Panc1 (cell line): ENCODE measurements around the gene NEURL3. TPM values are rescaled to one million over a fixed set of nuclear protein-coding genes. Genes with fewer than 3 reads are reported as not detected.

ENCODE experiments used
- ATAC-seq: fragments of 200-7000 bp; cut with Tn5 transposase; 2 replicates; pipeline ENCODE4 v1.9.1; 2020; ENCODE audit warnings: mild to moderate bottlenecking, moderate library complexity
- BruUV-seq: library from RNA; stranded (reverse); fragments of 400-500 nt; replicated peaks from 2 replicates; lab custom pipeline; 2021; lab: Mats Ljungman, UMichigan
- CTCF ChIA-PET: fragments of 300-600 bp; sonication (Branson Sonifier 250); formaldehyde crosslinking; loops from one replicate; lab custom pipeline; 2022; ENCODE audit warnings: antibody characterized with exemption; lab: Charles Lee
- POLR2A ChIA-PET: fragments of 300-600 bp; sonication (Branson Sonifier 250); formaldehyde crosslinking; loops from one replicate; lab custom pipeline; 2022; ENCODE audit warnings: antibody characterized with exemption; lab: Charles Lee
- DNase-seq: peaks from one replicate; pipeline ENCODE4 v3.0.0-alpha.2; 2010; ENCODE audit warnings: low read depth, low spot score
- H3K27ac ChIP-seq: 2 replicates; pipeline ENCODE4 v1.5.1; 2011; ENCODE audit warnings: mild to moderate bottlenecking, low read length, inconsistent platforms
- H3K27me3 ChIP-seq: fragments of 200-500 bp; sonication (Bioruptor generic); 2 replicates; pipeline ENCODE4 v1.6.0; 2014; ENCODE audit warnings: low read length, inconsistent platforms; ENCODE audit not compliant: control insufficient read depth, insufficient read depth
- H3K36me3 ChIP-seq: fragments of 200-500 bp; sonication (Bioruptor generic); 2 replicates; pipeline ENCODE4 v1.5.1; 2014; ENCODE audit warnings: inconsistent platforms, mild to moderate bottlenecking, low read length, moderate library complexity; ENCODE audit not compliant: control insufficient read depth, insufficient read depth
- H3K4me1 ChIP-seq: 2 replicates; pipeline ENCODE4 v1.5.1; 2011; ENCODE audit warnings: inconsistent platforms, mild to moderate bottlenecking, low read length, moderate library complexity; ENCODE audit not compliant: control insufficient read depth, insufficient read depth
- H3K4me3 ChIP-seq, 2 experiments: 2 replicates each; pipeline ENCODE4 v1.5.1; 2011 to 2012; ENCODE audit warnings: low read depth in 2 of 2, low read length in 2 of 2, mild to moderate bottlenecking in 2 of 2, inconsistent platforms in 1 of 2, moderate library complexity in 1 of 2
- H3K9me3 ChIP-seq: fragments of 200-500 bp; sonication (Bioruptor generic); 2 replicates; pipeline ENCODE4 v1.5.1; 2014; ENCODE audit warnings: low read depth, mild to moderate bottlenecking, inconsistent platforms, low read length, moderate library complexity; ENCODE audit not compliant: control insufficient read depth, insufficient read depth
- POLR2AphosphoS5 ChIP-seq: IDR thresholded peaks from 2 replicates; pipeline ENCODE4 v1.6.1; 2012; ENCODE audit warnings: mild to moderate bottlenecking, low read depth, low read length, moderate library complexity
- REST ChIP-seq, 2 experiments: IDR thresholded peaks; 2 replicates each; pipeline ENCODE4 v1.6.1; 2011 to 2012; ENCODE audit warnings: low read depth in 2 of 2, control low read depth in 1 of 2, low read length in 1 of 2, mild to moderate bottlenecking in 1 of 2, moderate library complexity in 1 of 2; ENCODE audit not compliant: insufficient read depth in 1 of 2
- SIN3A ChIP-seq: IDR thresholded peaks from 2 replicates; pipeline ENCODE4 v1.6.1; 2012; ENCODE audit warnings: low read depth, mild to moderate bottlenecking, low read length, moderate library complexity, borderline replicate concordance; ENCODE audit not compliant: insufficient read depth
- TCF7L2 ChIP-seq: IDR thresholded peaks from 2 replicates; pipeline ENCODE4 v1.6.1; 2011; ENCODE audit warnings: mild to moderate bottlenecking, low read depth, low read length, inconsistent platforms
- in situ Hi-C: cut with HindIII; loops from 2 replicates; pipeline ENCODE4 v1.10.0; 2016; ENCODE audit warnings: low sequenced_read_pairs, low pct_unique_long_range_greater_than_20kb
- intact Hi-C: fragments of 100-400 bp; cut with micrococcal nuclease; formaldehyde crosslinking; loops from one replicate; pipeline ENCODE4 v1.10.0; 2022; ENCODE audit not compliant: unreplicated experiment
- total RNA-seq: library from RNA; stranded (reverse); gene quantifications from one replicate; pipeline ENCODE4 v1.2.1, GENCODE V29; 2021; ENCODE audit not compliant: unreplicated experiment
- TF ChIP-seq, protein P1 (sequence below): fragments of 450-650 bp; IDR thresholded peaks from 2 replicates; pipeline ENCODE4 v1.5.1; 2017; ENCODE audit warnings: mild to moderate bottlenecking

The NEURL3 gene
- total RNA-seq, 1 experiment from 2014 or later, result 1.2 TPM

GRCh38 chr2:96514521-96514920 is 9.4 kb upstream of the NEURL3 start:
- ChIA-PET POLR2A (interaction anchor here (0.6 kb wide), 1 partner anchor 194 kb away, joined by 3 read pairs; no protein-coding TSS in a partner anchor), CTCF (no interaction called here)
- in situ Hi-C loops (no loop called here), intact Hi-C loops (no loop called here)
- BruUV-seq, result no TSS peak
- Histone ChIP-seq H3K4me3 (no peak overlapping the region), H3K4me1 (peaks cover 3% of the 10 kb centered on the region; the same call in 1 of the 2 replicates), H3K27ac (no peak overlapping the region), H3K9me3 (peaks cover 7% of the 10 kb centered on the region; the same call in 1 of the 2 replicates), H3K36me3 (no peaks in the 10 kb centered on the region), H3K27me3 (no peaks in the 10 kb centered on the region)
- TF ChIP-seq POLR2AphosphoS5, result no peak
- TF ChIP-seq TCF7L2, result no peak
- TF ChIP-seq, protein P1, sequence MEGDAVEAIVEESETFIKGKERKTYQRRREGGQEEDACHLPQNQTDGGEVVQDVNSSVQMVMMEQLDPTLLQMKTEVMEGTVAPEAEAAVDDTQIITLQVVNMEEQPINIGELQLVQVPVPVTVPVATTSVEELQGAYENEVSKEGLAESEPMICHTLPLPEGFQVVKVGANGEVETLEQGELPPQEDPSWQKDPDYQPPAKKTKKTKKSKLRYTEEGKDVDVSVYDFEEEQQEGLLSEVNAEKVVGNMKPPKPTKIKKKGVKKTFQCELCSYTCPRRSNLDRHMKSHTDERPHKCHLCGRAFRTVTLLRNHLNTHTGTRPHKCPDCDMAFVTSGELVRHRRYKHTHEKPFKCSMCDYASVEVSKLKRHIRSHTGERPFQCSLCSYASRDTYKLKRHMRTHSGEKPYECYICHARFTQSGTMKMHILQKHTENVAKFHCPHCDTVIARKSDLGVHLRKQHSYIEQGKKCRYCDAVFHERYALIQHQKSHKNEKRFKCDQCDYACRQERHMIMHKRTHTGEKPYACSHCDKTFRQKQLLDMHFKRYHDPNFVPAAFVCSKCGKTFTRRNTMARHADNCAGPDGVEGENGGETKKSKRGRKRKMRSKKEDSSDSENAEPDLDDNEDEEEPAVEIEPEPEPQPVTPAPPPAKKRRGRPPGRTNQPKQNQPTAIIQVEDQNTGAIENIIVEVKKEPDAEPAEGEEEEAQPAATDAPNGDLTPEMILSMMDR, result no peak
- no peak for TF ChIP-seq SIN3A
- no peak for TF ChIP-seq REST (IDR thresholded peaks at IDR 0.05; ENCODE audit: insufficient read depth in 1 of 2, low read depth in 2 of 2, low read length in 1 of 2)
- ATAC-seq (no peak), DNase-seq (no peak)

GRCh38 chr2:96512341-96512740 is 7.2 kb upstream of the NEURL3 start:
- no peak for DNase-seq
- no peak for ATAC-seq
- no peak for TF ChIP-seq REST (IDR thresholded peaks at IDR 0.05; ENCODE audit: insufficient read depth in 1 of 2, low read depth in 2 of 2, low read length in 1 of 2)
- TF ChIP-seq, protein P1, result no peak
- no peak for TF ChIP-seq TCF7L2
- no peak for TF ChIP-seq SIN3A
- no peak for TF ChIP-seq POLR2AphosphoS5
- Histone ChIP-seq H3K27me3 (no peaks in the 10 kb centered on the region), H3K27ac (no peak overlapping the region), H3K9me3 (peaks cover 4% of the 10 kb centered on the region; the same call in 1 of the 2 replicates), H3K4me3 (no peak overlapping the region), H3K4me1 (peaks cover 15% of the 10 kb centered on the region), H3K36me3 (no peaks in the 10 kb centered on the region)
- intact Hi-C loops, result no loop called here
- in situ Hi-C loops, result no loop called here
- BruUV-seq, result no TSS peak
- ChIA-PET CTCF (interaction anchor here (0.5 to 0.7 kb wide), 2 partner anchors 156 to 216 kb away, joined by 3 to 12 read pairs; no protein-coding TSS in a partner anchor), POLR2A (interaction anchor here (1.2 kb wide), 1 partner anchor 304 kb away, joined by 3 read pairs; the partner anchor contains the start of gene STARD7)
